Pancreas (tissue), 10 donors: ENCODE measurements around the gene RANBP1. TPM values are rescaled to one million over a fixed set of nuclear protein-coding genes. Genes with fewer than 3 reads are reported as not detected.
A peak's percentile ranks its signal among the peaks of the same experiment; 100 is the strongest.

Experiments
- ATAC-seq, 4 donors: fragments of 200-7000 bp; cut with Tn5 transposase; one replicate each; pipeline versions ENCODE4 v1.8.0 to v1.9.1; 2020; ENCODE audit warnings: mild to moderate bottlenecking in 4 of 4, moderate library complexity in 4 of 4
- DNase-seq, 6 donors: peaks; one replicate each; pipeline ENCODE4 v3.0.0-alpha.2; 2020
- FAIRE-seq: peaks from 2 replicates; lab custom pipeline; 2012; peaks lifted over from hg19 to GRCh38; lab: Jason Lieb, UNC
- H3K27ac ChIP-seq, 4 donors: fragments of 200-600 bp; sonication (generic); 1 replicate in 3 of 4; 2 replicates in 1 of 4; pipeline versions ENCODE4 v1.5.0 to v1.8.0; 2020
- H3K27me3 ChIP-seq, 4 donors: fragments of 200-600 bp; one replicate each; pipeline ENCODE4 v1.8.0; 2021
- H3K36me3 ChIP-seq, 3 donors: fragments of 200-600 bp; sonication (generic) in 1 of 3; one replicate each; pipeline versions ENCODE4 v1.5.0 to v1.8.0; 2020 to 2021
- H3K4me1 ChIP-seq, 3 donors: fragments of 200-600 bp; one replicate each; pipeline ENCODE4 v1.8.0; 2021
- H3K4me3 ChIP-seq, 4 donors: fragments of 200-600 bp; sonication (generic) in 2 of 4; one replicate each; pipeline versions ENCODE4 v1.5.0 to v1.8.0; 2020 to 2021
- H3K9me3 ChIP-seq, 4 donors: fragments of 200-600 bp; one replicate each; pipeline ENCODE4 v1.8.0; 2021
- CTCF ChIP-seq, 4 donors: fragments of 200-600 bp; sonication (generic) in 3 of 4; IDR thresholded peaks; one replicate each; pipeline versions ENCODE4 v1.5.0 to v1.8.0; 2021; ENCODE audit warnings: antibody characterized with exemption in 4 of 4
- WGBS, 2 donors: extraction: QIAGEN DNeasy Blood & Tissue Kit; methylation state at CpG; one replicate each; pipeline ENCODE4 v1.1.7; 2013; 5-methylcytosine and 5-hydroxymethylcytosine counted together
- intact Hi-C, 3 donors: fragments of 100-400 bp; cut with DNase I; formaldehyde crosslinking; loops; one replicate each; pipeline versions ENCODE4 v1.11.1 to v1.14.2; 2022
- polyA plus RNA-seq, 2 donors: library from polyadenylated mRNA; stranded (reverse); fragments of 200-250 nt; gene quantifications; one replicate each; pipeline ENCODE4 v1.2.3, GENCODE V29; 2013
- total RNA-seq, 6 donors: library from RNA; stranded (reverse); fragmentation: NEBNext Ultra II Directional in 4 of 6; extraction: Animal tissue kit (Norgen Biotek cat#: 25700) in 4 of 6; gene quantifications; one replicate each; pipeline versions ENCODE4 v1.2.1 to v1.2.4, GENCODE V29; 2021 to 2023
- donor health status: healthy with polysubstance abuse.
- donor health status: DM: no; HTN: no; CAD: no; lungs with moderate emphysema.
- donor health status: DM: no; HTN: no; CAD: no.
- donor health status: control.
- donor health status: control.
- donor health status: Bipolar disorder and iron deficiency.
- donor health status: DM: yes; HTN: yes; CAD: no.
- donor health status: DM: no; HTN: no; CAD: no.
- donor health status: DM: no; HTN: no; CAD: no.
- donor health status: DM: yes; HTN: yes; CAD: no.

RANBP1 gene
- total and polyA plus RNA-seq, 8 donors, result 25.1 to 44.0 (median 34.3) TPM

- H3K27me3 ChIP-seq, result no peaks in the 10 kb centered on the region
- no peak for TF ChIP-seq CTCF (IDR thresholded peaks at IDR 0.05)
- no peak overlapping the region for H3K27ac ChIP-seq
- peaks cover 0 to 6% (median 6%) of the 10 kb centered on the region in 3 donors for H3K4me1 ChIP-seq
- FAIRE-seq, result no peak
- intact Hi-C loops, result no loop called here
- DNase-seq, result no peak
- H3K9me3 ChIP-seq, result no peaks in the 10 kb centered on the region
- no peak overlapping the region for H3K4me3 ChIP-seq
- WGBS, 2 donors, result 93% methylated on average over 5 of the region's 5 CpGs
- ATAC-seq, result no peak
- no peaks in the 10 kb centered on the region for H3K36me3 ChIP-seq
Observed at GRCh38 chr22:20136603-20136873, 20.6 kb downstream of the RANBP1 start.

GRCh38 chr22:20137113-20137512, 21.2 kb downstream of the RANBP1 start:
- no peak overlapping the region for H3K4me3 ChIP-seq
- H3K36me3 ChIP-seq, result no peaks in the 10 kb centered on the region
- H3K4me1 ChIP-seq, result peaks cover 0 to 6% (median 6%) of the 10 kb centered on the region in 3 donors
- ATAC-seq (no peak), FAIRE-seq (no peak), DNase-seq (no peak)
- H3K27me3 ChIP-seq, result no peaks in the 10 kb centered on the region
- H3K9me3 ChIP-seq, result no peaks in the 10 kb centered on the region
- intact Hi-C loops, result no loop called here
- H3K27ac ChIP-seq, result no peak overlapping the region
- WGBS, 2 donors, result 85 to 87% methylated on average over 13 of the region's 13 CpGs
- no peak for TF ChIP-seq CTCF (IDR thresholded peaks at IDR 0.05)

- FAIRE-seq (no peak), ATAC-seq (no peak), DNase-seq (no peak)
- Histone ChIP-seq H3K27me3 (no peaks in the 10 kb centered on the region), H3K4me1 (peaks cover 0 to 2% (median under 1%) of the 10 kb centered on the region in 3 donors), H3K9me3 (no peaks in the 10 kb centered on the region), H3K4me3 (no peak overlapping the region), H3K27ac (no peak overlapping the region), H3K36me3 (no peaks in the 10 kb centered on the region)
- 63 to 71% methylated on average over 25 to 26 of the region's 26 CpGs for WGBS, 2 donors
- intact Hi-C loops, result no loop called here
- no peak for TF ChIP-seq CTCF (IDR thresholded peaks at IDR 0.05)
Observed at GRCh38 chr22:20137671-20138416, 21.9 kb downstream of the RANBP1 start.

- H3K4me1 ChIP-seq, result no peaks in the 10 kb centered on the region
- ATAC-seq (no peak), DNase-seq (no peak), FAIRE-seq (no peak)
- no peak overlapping the region for H3K4me3 ChIP-seq
- no peak for TF ChIP-seq CTCF (IDR thresholded peaks at IDR 0.05)
- no peaks in the 10 kb centered on the region for H3K9me3 ChIP-seq
- no peaks in the 10 kb centered on the region for H3K27me3 ChIP-seq
- no peaks in the 10 kb centered on the region for H3K36me3 ChIP-seq
- intact Hi-C loops, result no loop called here
- H3K27ac ChIP-seq, result no peak overlapping the region
- WGBS, 2 donors, result 61 to 63% methylated on average over 4 of the region's 4 CpGs
Observed at GRCh38 chr22:20138417-20138738, 22.5 kb downstream of the RANBP1 start.

- FAIRE-seq, result no peak
Observed at GRCh38 chr22:20138868-20139267, 23.0 kb downstream of the RANBP1 start.

More at GRCh38 chr22:20138868-20139267, 23.0 kb downstream of the RANBP1 start:
- ATAC-seq, result no peak
- intact Hi-C loops, result no loop called here
- Histone ChIP-seq H3K27ac (no peak overlapping the region), H3K4me3 (no peak overlapping the region), H3K36me3 (no peaks in the 10 kb centered on the region), H3K4me1 (no peaks in the 10 kb centered on the region), H3K9me3 (no peaks in the 10 kb centered on the region), H3K27me3 (no peaks in the 10 kb centered on the region)
- no peak for TF ChIP-seq CTCF (IDR thresholded peaks at IDR 0.05)
- DNase-seq, result peak in 1 of 6 donors; percentile 43
- WGBS, 2 donors, result 90 to 92% methylated on average over 15 to 16 of the region's 16 CpGs
